Breast epithelium (tissue), 4 donors: Measurements from ENCODE around the gene ADAMTSL3. TPM values are rescaled to one million over a fixed set of nuclear protein-coding genes. Genes with fewer than 3 reads are reported as not detected.
"Not testable (repeated sequence)": the region's sequence is repeated elsewhere in the genome, so short reads cannot be mapped to it uniquely, and the experiment has no call there.

Source experiments
- DNase-seq, 2 donors: peaks; one replicate each; pipeline ENCODE4 v3.0.0-alpha.2; 2019; ENCODE audit warnings: low spot score in 2 of 2
- H3K27ac ChIP-seq, 2 donors: fragments of 200-600 bp; sonication (generic) in 1 of 2; one replicate each; pipeline ENCODE4 v1.5.1; 2016 to 2019; ENCODE audit warnings: mild to moderate bottlenecking in 1 of 2
- H3K27me3 ChIP-seq, 2 donors: fragments of 200-600 bp; sonication (generic) in 1 of 2; one replicate each; pipeline versions ENCODE4 v1.5.1 to v1.6.0; 2017 to 2019; ENCODE audit warnings: control low read depth in 1 of 2, mild to moderate bottlenecking in 1 of 2
- H3K36me3 ChIP-seq: fragments of 200-600 bp; one replicate; pipeline ENCODE4 v1.5.1; 2019
- H3K4me1 ChIP-seq, 2 donors: fragments of 200-600 bp; sonication (generic); one replicate each; pipeline ENCODE4 v1.5.1; 2016 to 2019; ENCODE audit warnings: control low read depth in 1 of 2
- H3K4me3 ChIP-seq, 3 donors: fragments of 200-600 bp; sonication (generic); 1 replicate in 2 of 3; 2 replicates in 1 of 3; pipeline ENCODE4 v1.5.1; 2016 to 2019; ENCODE audit warnings: mild to moderate bottlenecking in 3 of 3, moderate library complexity in 2 of 3
- H3K9me3 ChIP-seq, 2 donors: fragments of 200-600 bp; sonication (generic) in 1 of 2; one replicate each; pipeline ENCODE4 v1.5.1; 2016 to 2019; ENCODE audit warnings: control low read depth in 1 of 2
- CTCF ChIP-seq, 3 donors: fragments of 450-650 bp; IDR thresholded peaks; one replicate each; pipeline ENCODE4 v1.5.1; 2016 to 2017; ENCODE audit warnings: antibody characterized with exemption in 3 of 3, mild to moderate bottlenecking in 3 of 3, moderate library complexity in 3 of 3
- POLR2A ChIP-seq: fragments of 450-650 bp; IDR thresholded peaks from one replicate; pipeline ENCODE4 v1.6.1; 2016; ENCODE audit warnings: antibody characterized with exemption, mild to moderate bottlenecking, moderate library complexity
- POLR2AphosphoS5 ChIP-seq, 3 donors: sonication (generic); formaldehyde crosslinking; IDR thresholded peaks; one replicate each; pipeline ENCODE4 v1.6.1; 2017; ENCODE audit warnings: antibody characterized with exemption in 3 of 3
- intact Hi-C: fragments of 100-400 bp; cut with DNase I; formaldehyde crosslinking; loops from one replicate; pipeline ENCODE4 v1.15.1; 2023; ENCODE audit warnings: low total_unique reads
- total RNA-seq, 3 donors: library from RNA; depleted of rRNA; stranded (reverse); fragments of >200 nt; gene quantifications; one replicate each; pipeline ENCODE4 v1.1.0, GENCODE V29; 2016

The ADAMTSL3 gene
- total RNA-seq, 3 donors from 2014 or later = 1.8 to 3.9 (median 2.7) TPM

GRCh38 chr15:84079885-84080777 lies 426.2 kb downstream of the ADAMTSL3 start:
- H3K9me3 ChIP-seq = no peaks in the 10 kb centered on the region
- TF ChIP-seq POLR2A (no peak), POLR2AphosphoS5 (IDR thresholded peaks at IDR 0.05) (no peak), CTCF (IDR thresholded peaks at IDR 0.05) (no peak)
- no peak overlapping the region for H3K27ac ChIP-seq
- H3K36me3 ChIP-seq = no peaks in the 10 kb centered on the region
- H3K4me3 ChIP-seq = peak overlapping the region; percentile 22 to 59 (median 45)
- no peaks in the 10 kb centered on the region for H3K4me1 ChIP-seq
- intact Hi-C loops = no loop called here
- DNase-seq = no peak
- H3K27me3 ChIP-seq = peaks cover 0 to 12% of the 10 kb centered on the region in 2 donors

- H3K36me3 ChIP-seq, H3K27ac ChIP-seq, DNase-seq, intact Hi-C loops, H3K9me3 ChIP-seq, H3K4me1 ChIP-seq: not testable (repeated sequence)
- Histone ChIP-seq H3K4me3 (peak overlapping the region in 1 of 3 donors; percentile 45), H3K27me3 (peaks cover 0 to 12% of the 10 kb centered on the region in 2 donors)
Observed at GRCh38 chr15:84080778-84081084, 426.8 kb downstream of the ADAMTSL3 start.

GRCh38 chr15:84081391-84082168 lies 427.7 kb downstream of the ADAMTSL3 start:
- TF ChIP-seq POLR2A = no peak
- no peak for TF ChIP-seq POLR2AphosphoS5 (IDR thresholded peaks at IDR 0.05)
- no peak for TF ChIP-seq CTCF (IDR thresholded peaks at IDR 0.05)
- no peaks in the 10 kb centered on the region for H3K4me1 ChIP-seq
- H3K9me3 ChIP-seq = no peaks in the 10 kb centered on the region
- H3K4me3 ChIP-seq = no peak overlapping the region
- DNase-seq = no peak
- H3K36me3 ChIP-seq = no peaks in the 10 kb centered on the region
- H3K27ac ChIP-seq = no peak overlapping the region
- peaks cover 0 to 12% of the 10 kb centered on the region in 2 donors for H3K27me3 ChIP-seq
- intact Hi-C loops = no loop called here

GRCh38 chr15:84082739-84083138 lies 428.8 kb downstream of the ADAMTSL3 start:
- no peaks in the 10 kb centered on the region for H3K36me3 ChIP-seq
- no peaks in the 10 kb centered on the region for H3K9me3 ChIP-seq
- intact Hi-C loops = no loop called here
- H3K27me3 ChIP-seq = peaks cover 0 to 12% of the 10 kb centered on the region in 2 donors
- H3K27ac ChIP-seq = no peak overlapping the region
- TF ChIP-seq POLR2AphosphoS5 (IDR thresholded peaks at IDR 0.05) (no peak), POLR2A (no peak), CTCF (IDR thresholded peaks at IDR 0.05) (no peak)
- no peaks in the 10 kb centered on the region for H3K4me1 ChIP-seq
- DNase-seq = no peak
- no peak overlapping the region for H3K4me3 ChIP-seq

GRCh38 chr15:84086071-84086470 lies 432.1 kb downstream of the ADAMTSL3 start:
- H3K27ac ChIP-seq, intact Hi-C loops, H3K4me1 ChIP-seq: not testable (repeated sequence)

More at GRCh38 chr15:84086071-84086470, 432.1 kb downstream of the ADAMTSL3 start:
- not testable (repeated sequence) for H3K36me3 ChIP-seq, H3K9me3 ChIP-seq, DNase-seq, H3K4me3 ChIP-seq
- peaks cover 0 to 12% of the 10 kb centered on the region in 2 donors for H3K27me3 ChIP-seq

Other genes starting within 250 kb of the ADAMTSL3 start
- not detected for gene SH3GL3, start 206.8 kb upstream of the ADAMTSL3 start, total RNA-seq